Osteocyte (in vitro differentiated cells): ENCODE data around the gene ZHX3. TPM values are rescaled to one million over a fixed set of nuclear protein-coding genes. Genes with fewer than 3 reads are reported as not detected.

ENCODE experiments used
- DNase-seq: peaks from one replicate; pipeline ENCODE4 v3.0.0; 2021; ENCODE audit warnings: mixed read lengths; ENCODE audit not compliant: unreplicated experiment; ENCODE audit errors: extremely low spot score
- H3K27ac Mint-ChIP-seq: one replicate; pipeline ENCODE4 v1.8.0; 2021; ENCODE audit warnings: mild to moderate bottlenecking, mixed read lengths; ENCODE audit not compliant: unreplicated experiment
- H3K27me3 Mint-ChIP-seq: one replicate; pipeline ENCODE4 v1.8.0; 2021; ENCODE audit warnings: mixed read lengths; ENCODE audit not compliant: unreplicated experiment
- H3K36me3 Mint-ChIP-seq: one replicate; pipeline ENCODE4 v1.8.0; 2021; ENCODE audit warnings: mixed read lengths; ENCODE audit not compliant: unreplicated experiment
- H3K4me1 Mint-ChIP-seq: one replicate; pipeline ENCODE4 v1.8.0; 2021; ENCODE audit warnings: mixed read lengths; ENCODE audit not compliant: unreplicated experiment
- H3K4me3 Mint-ChIP-seq: one replicate; pipeline ENCODE4 v1.8.0; 2021; ENCODE audit warnings: mild to moderate bottlenecking, moderate library complexity, mixed read lengths; ENCODE audit not compliant: unreplicated experiment
- H3K9me3 Mint-ChIP-seq: one replicate; pipeline ENCODE4 v1.8.0; 2021; ENCODE audit warnings: mixed read lengths; ENCODE audit not compliant: unreplicated experiment
- CTCF ChIP-seq: fragments of 200-600 bp; sonication (generic); IDR thresholded peaks from 2 replicates; pipeline ENCODE4 v1.5.0; 2021; ENCODE audit warnings: antibody characterized with exemption, mild to moderate bottlenecking, moderate library complexity
- total RNA-seq: library from RNA; stranded (reverse); gene quantifications from 2 replicates; pipeline ENCODE4 v1.2.1, GENCODE V29; 2021

The ZHX3 gene
- total RNA-seq, 1 donor from 2014 or later, result 44.5 TPM

GRCh38 chr20:41226426-41226825 lies 91.1 kb downstream of the ZHX3 start:
- Mint-ChIP-seq H3K27me3 (no peaks in the 10 kb centered on the region), H3K27ac (no peak overlapping the region), H3K9me3 (no peaks in the 10 kb centered on the region), H3K4me3 (no peak overlapping the region), H3K36me3 (peaks cover 2% of the 10 kb centered on the region), H3K4me1 (peaks cover 41% of the 10 kb centered on the region)
- DNase-seq, result no peak
- TF ChIP-seq CTCF, result no peak

GRCh38 chr20:41225091-41225490 lies 92.4 kb downstream of the ZHX3 start:
- no peak for DNase-seq
- H3K4me3 Mint-ChIP-seq, result no peak overlapping the region
- peaks cover 33% of the 10 kb centered on the region for H3K4me1 Mint-ChIP-seq

GRCh38 chr20:41224281-41224680 lies 93.2 kb downstream of the ZHX3 start:
- Mint-ChIP-seq H3K9me3 (no peaks in the 10 kb centered on the region), H3K27ac (no peak overlapping the region), H3K4me1 (peaks cover 30% of the 10 kb centered on the region), H3K27me3 (no peaks in the 10 kb centered on the region), H3K36me3 (peaks cover 8% of the 10 kb centered on the region), H3K4me3 (no peak overlapping the region)
- TF ChIP-seq CTCF, result no peak
- no peak for DNase-seq

More at GRCh38 chr20:41225091-41225490, 92.4 kb downstream of the ZHX3 start:
- Mint-ChIP-seq H3K9me3 (no peaks in the 10 kb centered on the region), H3K27ac (no peak overlapping the region), H3K36me3 (peaks cover 6% of the 10 kb centered on the region), H3K27me3 (no peaks in the 10 kb centered on the region)
- TF ChIP-seq CTCF, result no peak

- DNase-seq, result no peak
- Mint-ChIP-seq H3K4me3 (no peak overlapping the region), H3K27me3 (no peaks in the 10 kb centered on the region), H3K9me3 (no peaks in the 10 kb centered on the region), H3K4me1 (peaks cover 27% of the 10 kb centered on the region), H3K27ac (peak overlapping the region; percentile 63), H3K36me3 (peaks cover 8% of the 10 kb centered on the region)
- no peak for TF ChIP-seq CTCF
Observed at GRCh38 chr20:41223112-41223511, 94.4 kb downstream of the ZHX3 start.

- TF ChIP-seq CTCF, result no peak
- H3K27me3 Mint-ChIP-seq, result no peaks in the 10 kb centered on the region
- H3K9me3 Mint-ChIP-seq, result no peaks in the 10 kb centered on the region
- DNase-seq, result no peak
- peaks cover 28% of the 10 kb centered on the region for H3K4me1 Mint-ChIP-seq
- peak overlapping the region; percentile 63 for H3K27ac Mint-ChIP-seq
- no peak overlapping the region for H3K4me3 Mint-ChIP-seq
- H3K36me3 Mint-ChIP-seq, result peaks cover 6% of the 10 kb centered on the region
Observed at GRCh38 chr20:41222703-41223102, 94.8 kb downstream of the ZHX3 start.
